ENCODE data around the gene CRK. TPM values are rescaled to one million over a fixed set of nuclear protein-coding genes. Genes with fewer than 3 reads are reported as not detected.
A peak's percentile ranks its signal among the peaks of the same experiment; 100 is the strongest.

CRK gene
- total RNA-seq, 2 donors from 2014 or later: 36.0 to 49.8 TPM

GRCh38 chr17:1414634-1415033 lies 41.4 kb downstream of the CRK start:
- H3K27ac ChIP-seq: peak overlapping the region; percentile 35 to 53
- H3K9me3 ChIP-seq: no peaks in the 10 kb centered on the region
- no peaks in the 10 kb centered on the region for H3K27me3 ChIP-seq
- TF ChIP-seq CTCF (IDR thresholded peaks at IDR 0.05): no peak
- peaks cover under 1% of the 10 kb centered on the region for H3K36me3 ChIP-seq
- no peak overlapping the region for H3K4me3 ChIP-seq
- DNase-seq (ENCODE audit: low spot score): no peak
- H3K4me1 ChIP-seq: peaks cover 0 to 23% of the 10 kb centered on the region in 2 donors

- no peaks in the 10 kb centered on the region for H3K9me3 ChIP-seq
- peak overlapping the region; percentile 35 to 53 for H3K27ac ChIP-seq
- no peak overlapping the region for H3K4me3 ChIP-seq
- no peak for DNase-seq (ENCODE audit: low spot score)
- TF ChIP-seq CTCF (IDR thresholded peaks at IDR 0.05): no peak
- no peaks in the 10 kb centered on the region for H3K27me3 ChIP-seq
- H3K4me1 ChIP-seq: peaks cover 0 to 23% of the 10 kb centered on the region in 2 donors
- no peaks in the 10 kb centered on the region for H3K36me3 ChIP-seq
Observed at GRCh38 chr17:1414001-1414574, 41.9 kb downstream of the CRK start.

- no peaks in the 10 kb centered on the region for H3K9me3 ChIP-seq
- no peaks in the 10 kb centered on the region for H3K27me3 ChIP-seq
- no peak for TF ChIP-seq CTCF (IDR thresholded peaks at IDR 0.05)
- DNase-seq (ENCODE audit: low spot score): peak; percentile 88
- H3K27ac ChIP-seq: peak overlapping the region in 1 of 2 donors; percentile 53
- H3K4me1 ChIP-seq: peaks cover 0 to 23% of the 10 kb centered on the region in 2 donors
- H3K36me3 ChIP-seq: no peaks in the 10 kb centered on the region
- no peak overlapping the region for H3K4me3 ChIP-seq
Observed at GRCh38 chr17:1413281-1413791, 42.7 kb downstream of the CRK start.

- peaks cover 0 to 23% of the 10 kb centered on the region in 2 donors for H3K4me1 ChIP-seq
- no peaks in the 10 kb centered on the region for H3K27me3 ChIP-seq
- H3K9me3 ChIP-seq: no peaks in the 10 kb centered on the region
- H3K4me3 ChIP-seq: no peak overlapping the region
- peak overlapping the region in 1 of 2 donors; percentile 53 for H3K27ac ChIP-seq
- TF ChIP-seq CTCF (IDR thresholded peaks at IDR 0.05): no peak
- no peaks in the 10 kb centered on the region for H3K36me3 ChIP-seq
- DNase-seq (ENCODE audit: low spot score): no peak
Observed at GRCh38 chr17:1412185-1413110, 43.6 kb downstream of the CRK start.

GRCh38 chr17:1402262-1402586 lies 53.8 kb downstream of the CRK start:
- Histone ChIP-seq H3K9me3 (no peaks in the 10 kb centered on the region), H3K4me3 (no peak overlapping the region), H3K4me1 (peaks cover 0 to 17% of the 10 kb centered on the region in 2 donors), H3K27ac (no peak overlapping the region), H3K36me3 (no peaks in the 10 kb centered on the region), H3K27me3 (no peaks in the 10 kb centered on the region)
- no peak for TF ChIP-seq CTCF (IDR thresholded peaks at IDR 0.05)
- DNase-seq (ENCODE audit: low spot score): no peak
